Measurements from ENCODE around the gene IL17RA.

The IL17RA gene

GRCh38 chr22:17110791-17111550 lies 26.2 kb downstream of the IL17RA start:
- H3K4me3 ChIP-seq (ENCODE audit: low read depth, low read length): no peak overlapping the region
- TF ChIP-seq, protein P1, sequence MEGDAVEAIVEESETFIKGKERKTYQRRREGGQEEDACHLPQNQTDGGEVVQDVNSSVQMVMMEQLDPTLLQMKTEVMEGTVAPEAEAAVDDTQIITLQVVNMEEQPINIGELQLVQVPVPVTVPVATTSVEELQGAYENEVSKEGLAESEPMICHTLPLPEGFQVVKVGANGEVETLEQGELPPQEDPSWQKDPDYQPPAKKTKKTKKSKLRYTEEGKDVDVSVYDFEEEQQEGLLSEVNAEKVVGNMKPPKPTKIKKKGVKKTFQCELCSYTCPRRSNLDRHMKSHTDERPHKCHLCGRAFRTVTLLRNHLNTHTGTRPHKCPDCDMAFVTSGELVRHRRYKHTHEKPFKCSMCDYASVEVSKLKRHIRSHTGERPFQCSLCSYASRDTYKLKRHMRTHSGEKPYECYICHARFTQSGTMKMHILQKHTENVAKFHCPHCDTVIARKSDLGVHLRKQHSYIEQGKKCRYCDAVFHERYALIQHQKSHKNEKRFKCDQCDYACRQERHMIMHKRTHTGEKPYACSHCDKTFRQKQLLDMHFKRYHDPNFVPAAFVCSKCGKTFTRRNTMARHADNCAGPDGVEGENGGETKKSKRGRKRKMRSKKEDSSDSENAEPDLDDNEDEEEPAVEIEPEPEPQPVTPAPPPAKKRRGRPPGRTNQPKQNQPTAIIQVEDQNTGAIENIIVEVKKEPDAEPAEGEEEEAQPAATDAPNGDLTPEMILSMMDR (IDR thresholded peaks at IDR 0.05; ENCODE audit: borderline replicate concordance, insufficient read depth, low read depth, low read length): no peak

GRCh38 chr22:17112491-17113042 lies 27.8 kb downstream of the IL17RA start:
- TF ChIP-seq, protein P1 (IDR thresholded peaks at IDR 0.05; ENCODE audit: borderline replicate concordance, insufficient read depth, low read depth, low read length): no peak
- no peak overlapping the region for H3K4me3 ChIP-seq (ENCODE audit: low read depth, low read length)

DNA sequence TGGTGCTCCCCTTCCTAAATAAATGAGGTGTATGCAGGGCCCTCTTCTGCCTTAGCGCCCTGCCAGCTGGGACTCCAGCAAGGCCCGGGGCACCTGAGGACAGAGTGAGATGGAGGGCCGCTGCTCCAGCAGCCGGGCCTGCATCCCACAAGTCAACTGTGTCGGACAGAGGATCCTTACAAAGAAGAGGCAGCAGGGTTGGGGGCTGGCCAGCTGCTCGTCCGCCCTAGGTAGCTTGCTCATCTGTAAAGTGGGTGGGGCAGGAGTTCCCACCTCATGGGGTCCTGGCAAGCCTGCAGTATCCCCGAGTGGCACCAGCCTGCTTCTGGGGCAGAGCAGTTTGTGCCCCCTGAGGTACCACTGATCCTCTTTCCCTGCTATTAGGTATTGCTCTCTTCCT lies 28.8 kb downstream of the IL17RA start:
- H3K4me3 ChIP-seq (ENCODE audit: low read depth, low read length): no peak overlapping the region
- TF ChIP-seq, protein P1 (IDR thresholded peaks at IDR 0.05; ENCODE audit: borderline replicate concordance, insufficient read depth, low read depth, low read length): no peak

DNA sequence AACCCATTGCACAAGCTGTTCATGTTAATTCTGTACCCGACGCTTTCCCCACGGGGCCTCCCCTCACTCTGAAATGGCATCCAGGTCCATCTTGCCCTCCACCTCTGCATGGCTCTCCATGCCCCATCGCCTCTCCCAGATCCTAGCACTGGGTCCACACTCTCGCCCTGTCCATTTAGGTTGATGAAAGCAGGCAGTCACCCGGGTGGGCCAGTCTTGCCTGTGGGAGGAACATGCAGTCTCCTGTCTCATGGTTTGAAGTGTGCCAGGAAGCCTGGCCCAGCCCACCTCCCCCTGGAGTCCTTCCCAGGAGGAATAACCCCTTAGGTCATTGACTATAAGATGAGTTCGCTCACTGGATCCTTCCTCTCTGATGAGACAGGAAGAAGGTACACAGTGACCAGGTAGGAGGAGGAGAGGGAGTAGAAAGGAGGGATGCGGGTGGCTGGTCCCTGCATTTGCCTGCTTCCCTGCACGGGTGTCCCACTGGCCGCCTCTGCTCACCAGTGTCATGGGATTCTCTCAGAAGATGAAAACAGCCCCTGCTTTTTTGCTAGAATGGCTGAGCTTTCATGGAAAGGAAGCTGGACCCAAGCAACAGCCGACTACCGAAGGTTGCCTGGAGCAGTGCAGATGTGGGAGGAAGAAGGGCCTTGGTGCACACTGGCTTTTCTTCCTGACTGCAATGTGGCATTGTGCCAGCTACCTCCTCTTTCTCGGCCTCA lies 29.5 kb downstream of the IL17RA start:
- TF ChIP-seq, protein P1 (IDR thresholded peaks at IDR 0.05; ENCODE audit: borderline replicate concordance, insufficient read depth, low read depth, low read length): no peak

GRCh38 chr22:17114898-17115235 lies 30.1 kb downstream of the IL17RA start:
- no peak overlapping the region for H3K4me3 ChIP-seq (ENCODE audit: low read depth, low read length)
- TF ChIP-seq, protein P1 (IDR thresholded peaks at IDR 0.05; ENCODE audit: borderline replicate concordance, insufficient read depth, low read depth, low read length): no peak

More for the DNA sequence above, 29.5 kb downstream of the IL17RA start:
- H3K4me3 ChIP-seq (ENCODE audit: low read depth, low read length): no peak overlapping the region

DNA sequence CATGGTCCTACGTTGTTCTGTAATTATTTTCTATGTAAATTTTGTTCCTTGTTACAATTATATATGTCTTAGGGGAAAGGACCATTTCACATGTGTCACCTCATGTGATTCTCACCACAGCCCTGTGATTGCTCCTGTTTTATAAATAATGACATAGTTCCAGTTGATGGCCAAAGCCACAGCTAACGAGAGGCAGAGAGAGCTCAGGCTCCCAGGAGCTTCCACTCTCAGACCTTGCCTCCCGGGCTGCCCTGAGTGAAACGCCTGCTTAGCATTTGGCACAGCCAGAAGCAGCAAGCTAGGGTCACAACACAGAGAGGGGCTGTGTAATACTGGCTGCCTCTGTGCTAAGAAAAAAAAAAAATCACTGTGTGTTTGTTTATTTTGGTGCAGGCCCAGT lies 30.4 kb downstream of the IL17RA start:
- TF ChIP-seq, protein P1 (IDR thresholded peaks at IDR 0.05; ENCODE audit: borderline replicate concordance, insufficient read depth, low read depth, low read length): no peak
- H3K4me3 ChIP-seq (ENCODE audit: low read depth, low read length): no peak overlapping the region
